SK-N-SH treated with all-trans-retinoic acid at 6 μM for 48 hours (cell line): ENCODE results near the gene POU3F1.

Source experiments
- ATAC-seq: fragments of 200-7000 bp; cut with Tn5 transposase; 3 replicates; pipeline ENCODE4 v1.9.1; 2020; ENCODE audit warnings: mild to moderate bottlenecking, moderate library complexity
- ARNTL ChIP-seq: fragments of 450-650 bp; formaldehyde crosslinking; IDR thresholded peaks from 2 replicates; pipeline ENCODE4 v1.5.0; 2020; ENCODE audit warnings: low read depth, mild to moderate bottlenecking, moderate library complexity, borderline replicate concordance
- BACH2 ChIP-seq: fragments of 250-450 bp; sonication (Bioruptor Pico); IDR thresholded peaks from 2 replicates; pipeline ENCODE4 v1.9.0; 2021; ENCODE audit warnings: mild to moderate bottlenecking, borderline replicate concordance
- CSDC2 ChIP-seq: fragments of 250-450 bp; sonication (Bioruptor Pico); IDR thresholded peaks from 2 replicates; pipeline ENCODE4 v1.5.0; 2020; ENCODE audit warnings: mild to moderate bottlenecking, moderate library complexity
- CSRNP3 ChIP-seq: fragments of 250-450 bp; sonication (Bioruptor Pico); IDR thresholded peaks from 2 replicates; pipeline ENCODE4 v1.5.1; 2021; ENCODE audit warnings: mild to moderate bottlenecking, moderate library complexity
- ESRRG ChIP-seq: fragments of 250-450 bp; sonication (Bioruptor Pico); IDR thresholded peaks from 2 replicates; pipeline ENCODE4 v1.6.1; 2021; ENCODE audit warnings: mild to moderate bottlenecking
- GLIS3 ChIP-seq: fragments of 250-450 bp; sonication (Bioruptor Pico); IDR thresholded peaks from 2 replicates; pipeline ENCODE4 v1.5.0; 2020; ENCODE audit warnings: mild to moderate bottlenecking, moderate library complexity
- ISL1 ChIP-seq: fragments of 250-450 bp; sonication (Bioruptor Pico); IDR thresholded peaks from 2 replicates; pipeline ENCODE4 v2.1.2; 2022; ENCODE audit warnings: mild to moderate bottlenecking, moderate library complexity
- OSR1 ChIP-seq: fragments of 250-450 bp; sonication (Bioruptor Pico); IDR thresholded peaks from 2 replicates; pipeline ENCODE4 v1.8.0; 2022; ENCODE audit warnings: moderate library complexity, mild to moderate bottlenecking, inconsistent platforms
- PPARA ChIP-seq: fragments of 250-450 bp; sonication (Bioruptor Pico); IDR thresholded peaks from 2 replicates; pipeline ENCODE4 v1.5.0; 2020; ENCODE audit warnings: mild to moderate bottlenecking, borderline replicate concordance
- RARB ChIP-seq: fragments of 250-450 bp; sonication (Bioruptor Pico); IDR thresholded peaks from 2 replicates; pipeline ENCODE4 v1.8.0; 2021; ENCODE audit warnings: mild to moderate bottlenecking, moderate library complexity
- SNAI2 ChIP-seq: fragments of 250-450 bp; sonication (Bioruptor Pico); IDR thresholded peaks from 2 replicates; pipeline ENCODE4 v1.5.0; 2020; ENCODE audit warnings: mild to moderate bottlenecking, moderate library complexity
- TCF4 ChIP-seq: fragments of 250-450 bp; sonication (Bioruptor Pico); IDR thresholded peaks from 2 replicates; pipeline ENCODE4 v1.8.0; 2021; ENCODE audit warnings: mild to moderate bottlenecking, moderate library complexity, borderline replicate concordance
- TOX ChIP-seq: fragments of 250-450 bp; sonication (Bioruptor Pico); IDR thresholded peaks from 2 replicates; pipeline ENCODE4 v1.8.0; 2021; ENCODE audit warnings: mild to moderate bottlenecking, moderate library complexity, borderline replicate concordance
- ZC3H10 ChIP-seq: fragments of 250-450 bp; sonication (Bioruptor Pico); IDR thresholded peaks from 2 replicates; pipeline ENCODE4 v1.5.1; 2021; ENCODE audit warnings: mild to moderate bottlenecking, moderate library complexity
- ZFP3 ChIP-seq: fragments of 250-450 bp; sonication (Bioruptor Pico); IDR thresholded peaks from 2 replicates; pipeline ENCODE4 v1.5.0; 2020; ENCODE audit warnings: mild to moderate bottlenecking, moderate library complexity
- ZFP30 ChIP-seq: fragments of 450-650 bp; formaldehyde crosslinking; IDR thresholded peaks from 2 replicates; pipeline ENCODE4 v1.5.0; 2022; ENCODE audit warnings: mild to moderate bottlenecking, moderate library complexity
- ZNF565 ChIP-seq: fragments of 450-650 bp; formaldehyde crosslinking; conservative IDR thresholded peaks from 2 replicates; pipeline ENCODE4 v1.5.0; 2020; ENCODE audit warnings: low read depth, mild to moderate bottlenecking, moderate library complexity
- ZNF70 ChIP-seq: fragments of 450-650 bp; formaldehyde crosslinking; IDR thresholded peaks from 2 replicates; pipeline ENCODE4 v1.5.0; 2020; ENCODE audit warnings: mild to moderate bottlenecking, moderate library complexity
- ZNF8 ChIP-seq: fragments of 450-650 bp; formaldehyde crosslinking; IDR thresholded peaks from 2 replicates; pipeline ENCODE4 v1.5.0; 2020; ENCODE audit warnings: mild to moderate bottlenecking, moderate library complexity
- TF ChIP-seq, protein P1 (sequence below): fragments of 250-450 bp; sonication (Bioruptor Pico); IDR thresholded peaks from 2 replicates; pipeline ENCODE4 v1.8.0; 2021; ENCODE audit warnings: low read depth, mild to moderate bottlenecking, moderate library complexity, borderline replicate concordance
- TF ChIP-seq, protein P2 (sequence below): fragments of 250-450 bp; sonication (Bioruptor Pico); IDR thresholded peaks from 2 replicates; pipeline ENCODE4 v1.8.0; 2020; ENCODE audit warnings: mild to moderate bottlenecking, moderate library complexity, borderline replicate concordance
- TF ChIP-seq, protein P3 (sequence below): fragments of 250-450 bp; sonication (Bioruptor Pico); IDR thresholded peaks from 2 replicates; pipeline ENCODE4 v1.5.0; 2020; ENCODE audit warnings: mild to moderate bottlenecking, moderate library complexity

POU3F1 gene

GRCh38 chr1:38092256-38092655 lies 45.7 kb upstream of the POU3F1 start:
- no peak for TF ChIP-seq ESRRG (CRISPR knock-in tag)
- TF ChIP-seq ZC3H10 (CRISPR knock-in tag): no peak
- TF ChIP-seq ZFP3: no peak
- TF ChIP-seq, protein P1, sequence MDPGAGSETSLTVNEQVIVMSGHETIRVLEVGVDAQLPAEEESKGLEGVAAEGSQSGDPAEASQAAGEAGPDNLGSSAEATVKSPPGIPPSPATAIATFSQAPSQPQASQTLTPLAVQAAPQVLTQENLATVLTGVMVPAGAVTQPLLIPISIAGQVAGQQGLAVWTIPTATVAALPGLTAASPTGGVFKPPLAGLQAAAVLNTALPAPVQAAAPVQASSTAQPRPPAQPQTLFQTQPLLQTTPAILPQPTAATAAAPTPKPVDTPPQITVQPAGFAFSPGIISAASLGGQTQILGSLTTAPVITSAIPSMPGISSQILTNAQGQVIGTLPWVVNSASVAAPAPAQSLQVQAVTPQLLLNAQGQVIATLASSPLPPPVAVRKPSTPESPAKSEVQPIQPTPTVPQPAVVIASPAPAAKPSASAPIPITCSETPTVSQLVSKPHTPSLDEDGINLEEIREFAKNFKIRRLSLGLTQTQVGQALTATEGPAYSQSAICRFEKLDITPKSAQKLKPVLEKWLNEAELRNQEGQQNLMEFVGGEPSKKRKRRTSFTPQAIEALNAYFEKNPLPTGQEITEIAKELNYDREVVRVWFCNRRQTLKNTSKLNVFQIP: no peak
- TF ChIP-seq, protein P2, sequence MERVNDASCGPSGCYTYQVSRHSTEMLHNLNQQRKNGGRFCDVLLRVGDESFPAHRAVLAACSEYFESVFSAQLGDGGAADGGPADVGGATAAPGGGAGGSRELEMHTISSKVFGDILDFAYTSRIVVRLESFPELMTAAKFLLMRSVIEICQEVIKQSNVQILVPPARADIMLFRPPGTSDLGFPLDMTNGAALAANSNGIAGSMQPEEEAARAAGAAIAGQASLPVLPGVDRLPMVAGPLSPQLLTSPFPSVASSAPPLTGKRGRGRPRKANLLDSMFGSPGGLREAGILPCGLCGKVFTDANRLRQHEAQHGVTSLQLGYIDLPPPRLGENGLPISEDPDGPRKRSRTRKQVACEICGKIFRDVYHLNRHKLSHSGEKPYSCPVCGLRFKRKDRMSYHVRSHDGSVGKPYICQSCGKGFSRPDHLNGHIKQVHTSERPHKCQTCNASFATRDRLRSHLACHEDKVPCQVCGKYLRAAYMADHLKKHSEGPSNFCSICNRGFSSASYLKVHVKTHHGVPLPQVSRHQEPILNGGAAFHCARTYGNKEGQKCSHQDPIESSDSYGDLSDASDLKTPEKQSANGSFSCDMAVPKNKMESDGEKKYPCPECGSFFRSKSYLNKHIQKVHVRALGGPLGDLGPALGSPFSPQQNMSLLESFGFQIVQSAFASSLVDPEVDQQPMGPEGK (CRISPR knock-in tag): no peak
- TF ChIP-seq ZNF565 (CRISPR knock-in tag): no peak
- TF ChIP-seq, protein P3, sequence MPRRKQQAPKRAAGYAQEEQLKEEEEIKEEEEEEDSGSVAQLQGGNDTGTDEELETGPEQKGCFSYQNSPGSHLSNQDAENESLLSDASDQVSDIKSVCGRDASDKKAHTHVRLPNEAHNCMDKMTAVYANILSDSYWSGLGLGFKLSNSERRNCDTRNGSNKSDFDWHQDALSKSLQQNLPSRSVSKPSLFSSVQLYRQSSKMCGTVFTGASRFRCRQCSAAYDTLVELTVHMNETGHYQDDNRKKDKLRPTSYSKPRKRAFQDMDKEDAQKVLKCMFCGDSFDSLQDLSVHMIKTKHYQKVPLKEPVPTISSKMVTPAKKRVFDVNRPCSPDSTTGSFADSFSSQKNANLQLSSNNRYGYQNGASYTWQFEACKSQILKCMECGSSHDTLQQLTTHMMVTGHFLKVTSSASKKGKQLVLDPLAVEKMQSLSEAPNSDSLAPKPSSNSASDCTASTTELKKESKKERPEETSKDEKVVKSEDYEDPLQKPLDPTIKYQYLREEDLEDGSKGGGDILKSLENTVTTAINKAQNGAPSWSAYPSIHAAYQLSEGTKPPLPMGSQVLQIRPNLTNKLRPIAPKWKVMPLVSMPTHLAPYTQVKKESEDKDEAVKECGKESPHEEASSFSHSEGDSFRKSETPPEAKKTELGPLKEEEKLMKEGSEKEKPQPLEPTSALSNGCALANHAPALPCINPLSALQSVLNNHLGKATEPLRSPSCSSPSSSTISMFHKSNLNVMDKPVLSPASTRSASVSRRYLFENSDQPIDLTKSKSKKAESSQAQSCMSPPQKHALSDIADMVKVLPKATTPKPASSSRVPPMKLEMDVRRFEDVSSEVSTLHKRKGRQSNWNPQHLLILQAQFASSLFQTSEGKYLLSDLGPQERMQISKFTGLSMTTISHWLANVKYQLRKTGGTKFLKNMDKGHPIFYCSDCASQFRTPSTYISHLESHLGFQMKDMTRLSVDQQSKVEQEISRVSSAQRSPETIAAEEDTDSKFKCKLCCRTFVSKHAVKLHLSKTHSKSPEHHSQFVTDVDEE (CRISPR knock-in tag): no peak
- TF ChIP-seq ZNF8 (CRISPR knock-in tag): no peak
- TF ChIP-seq ARNTL (CRISPR knock-in tag): no peak
- TF ChIP-seq OSR1: no peak
- no peak for TF ChIP-seq BACH2
- no peak for TF ChIP-seq ZFP30
- no peak for TF ChIP-seq ISL1 (CRISPR knock-in tag)
- TF ChIP-seq TCF4: no peak
- TF ChIP-seq TOX: no peak
- TF ChIP-seq ZNF70: no peak
- no peak for TF ChIP-seq RARB (CRISPR knock-in tag)
- no peak for TF ChIP-seq SNAI2 (CRISPR knock-in tag)
- TF ChIP-seq PPARA: no peak
- TF ChIP-seq CSDC2 (CRISPR knock-in tag): no peak
- TF ChIP-seq, all 23 proteins: peak for 0
- no peak for ATAC-seq

DNA sequence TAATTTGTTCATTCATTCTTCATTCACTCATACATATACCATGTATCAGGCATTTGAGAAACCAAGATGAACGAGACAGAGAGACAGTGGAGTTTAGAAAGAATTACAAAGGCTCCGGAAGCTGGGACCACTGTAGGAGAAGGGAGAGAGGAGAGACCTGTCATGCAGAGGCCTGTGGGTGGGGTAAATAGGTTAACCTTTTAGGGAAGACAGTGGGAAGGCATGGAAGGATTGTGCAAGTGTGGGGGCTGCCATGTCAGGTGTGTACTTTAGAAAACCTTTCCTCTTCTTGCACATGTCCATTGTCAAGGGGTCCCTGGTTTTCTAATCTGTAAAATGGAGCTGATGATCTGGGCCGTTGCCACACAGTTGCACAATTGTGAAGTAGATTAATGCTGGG lies 44.2 kb upstream of the POU3F1 start:
- no peak for ATAC-seq
- TF ChIP-seq ESRRG (CRISPR knock-in tag): no peak
- TF ChIP-seq ZFP30: no peak
- no peak for TF ChIP-seq TCF4
- TF ChIP-seq GLIS3: no peak
- TF ChIP-seq, protein P2 (CRISPR knock-in tag): no peak
- TF ChIP-seq SNAI2 (CRISPR knock-in tag): no peak
- no peak for TF ChIP-seq ZNF8 (CRISPR knock-in tag)
- no peak for TF ChIP-seq PPARA
- no peak for TF ChIP-seq ZC3H10 (CRISPR knock-in tag)
- no peak for TF ChIP-seq ISL1 (CRISPR knock-in tag)
- no peak for TF ChIP-seq CSDC2 (CRISPR knock-in tag)
- TF ChIP-seq, protein P1: no peak
- TF ChIP-seq ZNF565 (CRISPR knock-in tag): no peak
- no peak for TF ChIP-seq TOX
- no peak for TF ChIP-seq ZFP3
- TF ChIP-seq BACH2: no peak
- no peak for TF ChIP-seq CSRNP3 (CRISPR knock-in tag)
- no peak for TF ChIP-seq ZNF70
- TF ChIP-seq OSR1: no peak
- TF ChIP-seq ARNTL (CRISPR knock-in tag): no peak
